Epithelial cell of alveolus of lung (primary cell): ENCODE measurements around the gene GTPBP3. TPM values are rescaled to one million over a fixed set of nuclear protein-coding genes. Genes with fewer than 3 reads are reported as not detected.

Source experiments
- total RNA-seq: library from RNA; depleted of rRNA; stranded (reverse); fragments of >200 nt; gene quantifications from 2 replicates; pipeline ENCODE4 v1.2.1, GENCODE V29; 2015

Gene GTPBP3, protein sequence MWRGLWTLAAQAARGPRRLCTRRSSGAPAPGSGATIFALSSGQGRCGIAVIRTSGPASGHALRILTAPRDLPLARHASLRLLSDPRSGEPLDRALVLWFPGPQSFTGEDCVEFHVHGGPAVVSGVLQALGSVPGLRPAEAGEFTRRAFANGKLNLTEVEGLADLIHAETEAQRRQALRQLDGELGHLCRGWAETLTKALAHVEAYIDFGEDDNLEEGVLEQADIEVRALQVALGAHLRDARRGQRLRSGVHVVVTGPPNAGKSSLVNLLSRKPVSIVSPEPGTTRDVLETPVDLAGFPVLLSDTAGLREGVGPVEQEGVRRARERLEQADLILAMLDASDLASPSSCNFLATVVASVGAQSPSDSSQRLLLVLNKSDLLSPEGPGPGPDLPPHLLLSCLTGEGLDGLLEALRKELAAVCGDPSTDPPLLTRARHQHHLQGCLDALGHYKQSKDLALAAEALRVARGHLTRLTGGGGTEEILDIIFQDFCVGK
- 11.2 and 18.1 TPM in 2 replicates for total RNA-seq

GRCh38 chr19:17336872-17337674, at the start of gene GTPBP3:
GTPBP3 (plus strand) TSS chr19:17337553; CDS start chr19:17337612, 59 bp downstream.

DNA sequence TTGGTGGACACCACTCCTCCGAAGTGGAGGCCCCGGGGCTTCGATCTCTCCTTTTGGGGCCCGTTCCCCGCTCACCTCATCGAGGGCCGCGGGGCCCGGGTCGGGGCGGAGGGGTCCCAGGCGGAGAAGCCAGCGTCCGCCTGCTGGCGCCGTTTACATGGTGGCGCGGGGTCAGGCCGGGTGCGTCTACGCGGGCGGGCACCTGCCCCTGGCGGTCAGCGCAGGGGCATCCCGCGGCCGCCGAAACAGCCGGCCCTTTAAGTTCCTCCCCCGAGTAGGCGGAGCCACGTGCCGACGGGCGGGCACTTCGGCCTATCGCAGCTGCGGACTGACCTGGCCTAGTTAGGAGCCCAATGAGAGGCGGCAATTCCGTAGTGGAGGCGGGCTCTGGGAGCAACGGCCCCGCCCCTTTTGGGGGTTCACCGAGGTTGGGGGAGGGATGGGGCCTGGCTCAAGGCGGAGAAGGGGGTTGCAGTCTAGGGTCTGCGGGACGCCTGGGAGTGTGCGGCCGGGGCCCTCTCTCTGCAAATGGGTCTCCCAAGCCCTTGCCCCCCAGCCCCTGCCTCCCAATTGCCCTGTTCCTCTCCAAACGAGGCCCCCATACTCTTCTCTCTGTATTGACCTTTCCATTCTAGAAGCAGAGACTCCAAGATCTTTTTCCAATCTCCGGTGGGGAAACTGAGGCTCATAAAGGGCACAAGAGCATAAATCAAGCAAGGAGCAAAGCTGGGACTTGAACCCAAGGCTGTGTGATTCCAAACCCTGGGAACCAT, 34.0 kb upstream of the GTPBP3 start, which contains the start of gene ABHD8:
Gene ABHD8 (minus strand): TSS at position 259 of the 773 bp plus-strand sequence. CDS start 1,809 bp downstream, outside the sequence.

GRCh38 chr19:17305517-17306284, 31.7 kb upstream of the GTPBP3 start, which contains the start of gene MRPL34:
MRPL34 (plus strand) TSS chr19:17305872; CDS start chr19:17305893, 21 bp downstream.

DNA sequence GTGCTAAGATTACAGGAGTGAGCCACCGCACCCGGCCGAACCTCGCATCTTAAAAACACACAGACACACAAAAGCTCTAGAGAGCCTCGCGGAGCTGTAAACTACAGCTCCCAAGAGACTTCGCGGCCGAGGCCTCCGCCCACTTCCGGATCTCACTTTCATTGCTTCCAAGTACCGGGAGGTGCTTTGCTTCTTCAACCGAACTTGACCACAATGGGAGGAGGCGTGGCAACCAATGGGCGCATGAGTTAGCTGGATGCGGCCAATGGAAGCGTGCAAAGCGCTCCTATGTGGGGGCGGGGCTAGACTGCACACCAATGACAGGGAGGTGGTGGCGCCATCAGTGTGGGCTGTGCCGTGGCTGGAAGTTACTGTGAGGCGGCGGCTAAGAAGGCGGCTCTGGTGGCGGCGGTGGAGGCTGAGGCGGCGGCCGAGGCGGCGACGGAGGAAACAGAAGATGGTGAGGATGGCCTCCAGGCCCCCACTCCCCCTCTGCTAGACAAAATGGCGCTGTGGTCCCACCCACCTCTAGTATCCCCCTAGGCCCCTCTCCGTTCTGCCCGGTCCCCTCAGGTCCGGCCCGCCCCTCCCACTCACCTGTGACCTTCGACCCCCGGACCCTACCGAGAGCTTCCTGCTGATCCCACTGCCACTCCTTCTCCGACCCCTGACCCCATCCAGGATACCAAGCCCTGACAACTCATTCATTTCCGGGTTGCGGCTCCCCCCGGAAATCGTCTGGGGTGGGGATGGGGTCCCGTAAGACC, 28.0 kb upstream of the GTPBP3 start, which contains the start of gene DDA1:
Gene DDA1 (plus strand): TSS at position 366 of the 767 bp plus-strand sequence. CDS start 92 bp downstream, at position 458.

GRCh38 chr19:17334414-17335409, 2.6 kb upstream of the GTPBP3 start, which contains the start of gene ANO8:
ANO8 (minus strand) TSS chr19:17334855; CDS start chr19:17334670, 185 bp downstream.

GRCh38 chr19:17376935-17377600, 39.7 kb downstream of the GTPBP3 start, which contains the start of gene PLVAP:
PLVAP (minus strand) TSS chr19:17377342; CDS start chr19:17377288, 54 bp downstream.

Other genes with a start within 250 kb of the GTPBP3 start
- gene USE1, start 122.2 kb upstream of the GTPBP3 start, total RNA-seq = 28.7 and 43.4 TPM in 2 replicates
- gene OCEL1, start 111.3 kb upstream of the GTPBP3 start, total RNA-seq = 20.2 and 28.4 TPM in 2 replicates
- gene NR2F6, start 91.6 kb upstream of the GTPBP3 start, total RNA-seq = 76.9 and 86.4 TPM in 2 replicates
- gene USHBP1, start 72.8 kb upstream of the GTPBP3 start, total RNA-seq = 0.26 TPM in 1 of 2 replicates, not detected in the other
- gene BABAM1, start 70.1 kb upstream of the GTPBP3 start, total RNA-seq = 70.1 and 93.5 TPM in 2 replicates
- 0.39 and 0.96 TPM in 2 replicates for gene ANKLE1, start 55.7 kb upstream of the GTPBP3 start, total RNA-seq
- 16.2 and 40.7 TPM in 2 replicates for gene ABHD8, start 34.1 kb upstream of the GTPBP3 start, total RNA-seq
- 48.2 and 57.6 TPM in 2 replicates for gene MRPL34, start 31.7 kb upstream of the GTPBP3 start, total RNA-seq
- 18.8 and 22.9 TPM in 2 replicates for gene DDA1, start 28.0 kb upstream of the GTPBP3 start, total RNA-seq
- 4.3 and 5.6 TPM in 2 replicates for gene ANO8, start 2.7 kb upstream of the GTPBP3 start, total RNA-seq
- gene PLVAP, start 39.8 kb downstream of the GTPBP3 start, total RNA-seq = 1.3 TPM in 1 of 2 replicates, not detected in the other
- not detected in 2 replicates for gene CCDC194, start 56.6 kb downstream of the GTPBP3 start, total RNA-seq
- 2.8 and 6.7 TPM in 2 replicates for gene BST2, start 68.1 kb downstream of the GTPBP3 start, total RNA-seq
- 91.5 and 97.4 TPM in 2 replicates for gene MVB12A, start 82.5 kb downstream of the GTPBP3 start, total RNA-seq
- gene TMEM221, start 111.1 kb downstream of the GTPBP3 start, total RNA-seq = 0.13 and 0.64 TPM in 2 replicates
- gene NXNL1, start 123.4 kb downstream of the GTPBP3 start, total RNA-seq = not detected in 2 replicates
- gene SLC27A1, start 133.0 kb downstream of the GTPBP3 start, total RNA-seq = 10.5 and 25.4 TPM in 2 replicates
- 97.4 and 107 TPM in 2 replicates for gene PGLS, start 174.1 kb downstream of the GTPBP3 start, total RNA-seq
- gene COLGALT1, start 218.1 kb downstream of the GTPBP3 start, total RNA-seq = 89.3 and 209 TPM in 2 replicates